RWPE2 (cell line): ENCODE data around the gene FOXB1.

Source experiments
- ATAC-seq: fragments of 200-7000 bp; cut with Tn5 transposase; 3 replicates; pipeline ENCODE4 v1.9.1; 2021; ENCODE audit warnings: low read depth
- DNase-seq: peaks from one replicate; pipeline ENCODE4 v3.0.0-alpha.2; 2020; ENCODE audit warnings: low spot score
- H3K27ac ChIP-seq: fragments of 450-650 bp; 2 replicates; pipeline ENCODE4 v1.5.1; 2017; ENCODE audit warnings: mild to moderate bottlenecking; ENCODE audit not compliant: poor library complexity, severe bottlenecking
- H3K27me3 ChIP-seq: fragments of 250-450 bp; sonication (Bioruptor Pico); 2 replicates; pipeline ENCODE4 v1.5.1; 2021; ENCODE audit warnings: mild to moderate bottlenecking, moderate library complexity; ENCODE audit not compliant: insufficient read depth, poor library complexity, severe bottlenecking
- H3K36me3 ChIP-seq: fragments of 250-450 bp; sonication (Bioruptor Pico); 2 replicates; pipeline ENCODE4 v1.5.1; 2020; ENCODE audit warnings: low read depth, mild to moderate bottlenecking, moderate library complexity
- H3K4me1 ChIP-seq: fragments of 250-450 bp; sonication (Bioruptor Pico); 2 replicates; pipeline ENCODE4 v1.5.1; 2021; ENCODE audit warnings: mild to moderate bottlenecking, moderate library complexity; ENCODE audit not compliant: insufficient read depth, poor library complexity, severe bottlenecking
- H3K4me3 ChIP-seq: fragments of 250-450 bp; sonication (Bioruptor Pico); 2 replicates; pipeline ENCODE4 v1.5.1; 2021; ENCODE audit warnings: mild to moderate bottlenecking, moderate library complexity; ENCODE audit not compliant: severe bottlenecking
- H3K9me3 ChIP-seq: fragments of 250-450 bp; sonication (Bioruptor Pico); 2 replicates; pipeline ENCODE4 v1.5.1; 2021; ENCODE audit warnings: mild to moderate bottlenecking, moderate library complexity; ENCODE audit not compliant: severe bottlenecking
- TF ChIP-seq, protein P1 (sequence below): fragments of 450-650 bp; IDR thresholded peaks from one replicate; pipeline ENCODE4 v1.5.1; 2017; ENCODE audit warnings: mild to moderate bottlenecking, moderate library complexity; ENCODE audit not compliant: poor library complexity, severe bottlenecking

FOXB1 gene

GRCh38 chr15:60039316-60039715 is 35.2 kb downstream of the FOXB1 start:
- H3K27ac ChIP-seq, result no peak overlapping the region
- H3K4me1 ChIP-seq, result peaks cover 6% of the 10 kb centered on the region
- DNase-seq, result no peak
- no peaks in the 10 kb centered on the region for H3K9me3 ChIP-seq
- no peak for ATAC-seq
- H3K4me3 ChIP-seq, result no peak overlapping the region
- no peaks in the 10 kb centered on the region for H3K36me3 ChIP-seq
- H3K27me3 ChIP-seq, result no peaks in the 10 kb centered on the region
- TF ChIP-seq, protein P1, sequence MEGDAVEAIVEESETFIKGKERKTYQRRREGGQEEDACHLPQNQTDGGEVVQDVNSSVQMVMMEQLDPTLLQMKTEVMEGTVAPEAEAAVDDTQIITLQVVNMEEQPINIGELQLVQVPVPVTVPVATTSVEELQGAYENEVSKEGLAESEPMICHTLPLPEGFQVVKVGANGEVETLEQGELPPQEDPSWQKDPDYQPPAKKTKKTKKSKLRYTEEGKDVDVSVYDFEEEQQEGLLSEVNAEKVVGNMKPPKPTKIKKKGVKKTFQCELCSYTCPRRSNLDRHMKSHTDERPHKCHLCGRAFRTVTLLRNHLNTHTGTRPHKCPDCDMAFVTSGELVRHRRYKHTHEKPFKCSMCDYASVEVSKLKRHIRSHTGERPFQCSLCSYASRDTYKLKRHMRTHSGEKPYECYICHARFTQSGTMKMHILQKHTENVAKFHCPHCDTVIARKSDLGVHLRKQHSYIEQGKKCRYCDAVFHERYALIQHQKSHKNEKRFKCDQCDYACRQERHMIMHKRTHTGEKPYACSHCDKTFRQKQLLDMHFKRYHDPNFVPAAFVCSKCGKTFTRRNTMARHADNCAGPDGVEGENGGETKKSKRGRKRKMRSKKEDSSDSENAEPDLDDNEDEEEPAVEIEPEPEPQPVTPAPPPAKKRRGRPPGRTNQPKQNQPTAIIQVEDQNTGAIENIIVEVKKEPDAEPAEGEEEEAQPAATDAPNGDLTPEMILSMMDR, result no peak

GRCh38 chr15:60043744-60044435 is 39.8 kb downstream of the FOXB1 start:
- peaks cover 14% of the 10 kb centered on the region for H3K4me1 ChIP-seq
- H3K27me3 ChIP-seq, result no peaks in the 10 kb centered on the region
- H3K36me3 ChIP-seq, result no peaks in the 10 kb centered on the region
- TF ChIP-seq, protein P1, result no peak
- H3K27ac ChIP-seq, result no peak overlapping the region
- ATAC-seq, result no peak
- H3K9me3 ChIP-seq, result no peaks in the 10 kb centered on the region
- no peak overlapping the region for H3K4me3 ChIP-seq
- DNase-seq, result no peak

GRCh38 chr15:60044636-60045270 is 40.6 kb downstream of the FOXB1 start:
- peaks cover 15% of the 10 kb centered on the region for H3K4me1 ChIP-seq
- no peak overlapping the region for H3K4me3 ChIP-seq
- H3K36me3 ChIP-seq, result no peaks in the 10 kb centered on the region
- no peaks in the 10 kb centered on the region for H3K27me3 ChIP-seq
- no peak for DNase-seq
- H3K27ac ChIP-seq, result no peak overlapping the region
- ATAC-seq, result no peak
- H3K9me3 ChIP-seq, result peaks cover 6% of the 10 kb centered on the region
- TF ChIP-seq, protein P1, result no peak

GRCh38 chr15:60047701-60048100 is 43.6 kb downstream of the FOXB1 start:
- no peak overlapping the region for H3K4me3 ChIP-seq
- no peak for DNase-seq
- no peaks in the 10 kb centered on the region for H3K36me3 ChIP-seq
- H3K27me3 ChIP-seq, result no peaks in the 10 kb centered on the region
- H3K27ac ChIP-seq, result no peak overlapping the region
- TF ChIP-seq, protein P1, result no peak
- H3K9me3 ChIP-seq, result peaks cover 8% of the 10 kb centered on the region
- H3K4me1 ChIP-seq, result peaks cover 20% of the 10 kb centered on the region
- peak; percentile 54; the same call in 2 of the 3 replicates for ATAC-seq

- H3K9me3 ChIP-seq, result peaks cover 8% of the 10 kb centered on the region
- peaks cover 26% of the 10 kb centered on the region for H3K4me1 ChIP-seq
- no peak overlapping the region for H3K27ac ChIP-seq
- no peaks in the 10 kb centered on the region for H3K27me3 ChIP-seq
- no peaks in the 10 kb centered on the region for H3K36me3 ChIP-seq
- DNase-seq (no peak), ATAC-seq (no peak)
- no peak overlapping the region for H3K4me3 ChIP-seq
- TF ChIP-seq, protein P1, result no peak
These were observed 45.8 kb downstream of the FOXB1 start for GRCh38 chr15:60049948-60050347.
